GM12878 (cell line): ENCODE measurements around the gene RHEB. TPM values are rescaled to one million over a fixed set of nuclear protein-coding genes. Genes with fewer than 3 reads are reported as not detected.

Experiments used
- ATAC-seq: fragments of 200-7000 bp; cut with Tn5 transposase; 3 replicates; pipeline ENCODE4 v1.9.1; 2020; ENCODE audit warnings: mild to moderate bottlenecking, moderate library complexity
- BruUV-seq: library from RNA; stranded (reverse); fragments of 400-500 nt; replicated peaks from 2 replicates; lab custom pipeline; 2021; lab: Mats Ljungman, UMichigan
- CTCF ChIA-PET: fragments of 300-600 bp; sonication (Branson Sonifier 250); formaldehyde crosslinking; extraction: SDS; loops from one replicate; lab custom pipeline; 2021; ENCODE audit warnings: inconsistent platforms; lab: Yijun Ruan, JAX
- POLR2A ChIA-PET: fragments of 350-600 bp; formaldehyde crosslinking; extraction: SDS; loops from one replicate; lab custom pipeline; 2021; ENCODE audit warnings: inconsistent platforms; lab: Charles Lee
- RAD21 ChIA-PET: fragments of 300-600 bp; sonication (Branson Sonifier 250); formaldehyde crosslinking; loops from one replicate; lab custom pipeline; 2023; ENCODE audit warnings: antibody characterized with exemption; ENCODE audit not compliant: unreplicated experiment; lab: Charles Lee
- SMC1A ChIA-PET: fragments of 300-600 bp; sonication (Branson Sonifier 250); formaldehyde crosslinking; loops from one replicate; lab custom pipeline; 2023; ENCODE audit not compliant: unreplicated experiment, uncharacterized antibody; lab: Charles Lee
- DNase-seq: peaks from one replicate; pipeline ENCODE4 v3.0.0-alpha.2; 2011; ENCODE audit warnings: low read depth, low spot score
- FAIRE-seq: peaks from 3 replicates; lab custom pipeline; 2011; peaks lifted over from hg19 to GRCh38; lab: Jason Lieb, UNC
- H2AFZ ChIP-seq: 2 replicates; pipeline ENCODE4 v1.6.0; 2011; ENCODE audit warnings: low read depth, low read length, control low read depth; ENCODE audit not compliant: control insufficient read depth
- H3K27ac ChIP-seq: 2 replicates; pipeline ENCODE4 v1.5.1; 2011; ENCODE audit warnings: control low read depth; ENCODE audit not compliant: control insufficient read depth, insufficient read depth
- H3K27me3 ChIP-seq, 2 experiments: replicated peaks in 1 of 2; 2 replicates each; pipeline versions ENCODE4 v1.6.0 to v1.6.1; 2011; ENCODE audit warnings: low read length in 1 of 2; ENCODE audit not compliant: control insufficient read depth in 2 of 2, insufficient read depth in 2 of 2
- H3K36me3 ChIP-seq, 2 experiments: 2 replicates each; pipeline ENCODE4 v1.5.1; 2011; ENCODE audit warnings: low read length in 1 of 2; ENCODE audit not compliant: control insufficient read depth in 2 of 2, insufficient read depth in 2 of 2
- H3K4me1 ChIP-seq: 2 replicates; pipeline ENCODE4 v1.6.1; 2011; ENCODE audit warnings: mild to moderate bottlenecking, low read length, moderate library complexity, mixed read lengths; ENCODE audit not compliant: control insufficient read depth, insufficient read depth
- H3K4me2 ChIP-seq: 2 replicates; pipeline ENCODE4 v1.6.0; 2011; ENCODE audit warnings: control low read depth; ENCODE audit not compliant: control insufficient read depth, insufficient read depth
- H3K4me3 ChIP-seq: fragments of 200-600 bp; sonication (generic); 2 replicates; pipeline ENCODE4 v1.5.1; 2016
- H3K79me2 ChIP-seq: 2 replicates; pipeline ENCODE4 v1.6.0; 2011; ENCODE audit warnings: low read length; ENCODE audit not compliant: control insufficient read depth, insufficient read depth
- H3K9ac ChIP-seq: 2 replicates; pipeline ENCODE4 v1.8.0; 2011; ENCODE audit warnings: low read length, control low read depth, mixed read lengths; ENCODE audit not compliant: control insufficient read depth, insufficient read depth
- H3K9me3 ChIP-seq: replicated peaks from 3 replicates; pipeline ENCODE4 v1.5.1; 2011; ENCODE audit warnings: mild to moderate bottlenecking, low read length; ENCODE audit not compliant: control insufficient read depth, insufficient read depth
- H4K20me1 ChIP-seq: 2 replicates; pipeline ENCODE4 v1.6.0; 2011; ENCODE audit not compliant: control insufficient read depth, insufficient read depth
- IKZF1 ChIP-seq: fragments of 450-650 bp; conservative IDR thresholded peaks from 2 replicates; pipeline ENCODE4 v1.6.1; 2017; ENCODE audit warnings: antibody characterized with exemption, mild to moderate bottlenecking
- RBBP5 ChIP-seq: fragments of 200-600 bp; sonication (generic); conservative IDR thresholded peaks from 2 replicates; pipeline ENCODE4 v1.6.1; 2016
- WGBS: methylation state at CpG from one replicate; pipeline ENCODE4 v1.1.6; 2016; ENCODE audit warnings: low lambda C conversion rate; ENCODE audit not compliant: insufficient replicate concordance, insufficient coverage; ENCODE audit errors: missing lambda C conversion rate; 5-methylcytosine and 5-hydroxymethylcytosine counted together
- in situ Hi-C: fragments of 300-500 bp; cut with MboI; formaldehyde crosslinking; loops from 9 replicates; pipeline ENCODE4 v1.14.3; 2018; ENCODE audit warnings: mixed read lengths
- intact Hi-C: fragments of 100-400 bp; cut with micrococcal nuclease; formaldehyde crosslinking; loops from one replicate; pipeline ENCODE4 v1.14.2; 2022; ENCODE audit not compliant: unreplicated experiment
- polyA plus RNA-seq, 11 experiments: library from polyadenylated mRNA; depleted of rRNA in 4 of 11; unstranded in 6 of 11; stranded (reverse) in 5 of 11; fragments of >200 nt; fragmentation: Nextera tagmentation in 4 of 11; fragmentation: Illumina TruSeq in 1 of 11; extraction: Ambion mirVana in 4 of 11; extraction: Trizol in 1 of 11; gene quantifications; 1 replicate in 1 of 11; 2 replicates in 10 of 11; pipeline versions ENCODE4 v1.2.1 to v1.2.3, GENCODE V29; 2011 to 2016; ENCODE audit warnings: inconsistent platforms in 2 of 11, missing spikeins in 2 of 11, low read depth in 1 of 11
- total RNA-seq, 4 experiments: library from RNA; depleted of rRNA in 3 of 4; stranded (reverse); fragments of >200 nt in 3 of 4; fragmentation: Illumina TruSeq in 1 of 4; extraction: Trizol in 1 of 4; gene quantifications; 2 replicates each; pipeline versions ENCODE4 v1.2.1 to v1.2.3, GENCODE V29; 2013 to 2021
- TF ChIP-seq, protein P1 (sequence below): fragments of 450-650 bp; IDR thresholded peaks from 2 replicates; pipeline ENCODE4 v1.6.1; 2018; ENCODE audit warnings: borderline replicate concordance, mild to moderate bottlenecking; ENCODE audit not compliant: partially characterized antibody

RHEB gene
- total and polyA plus RNA-seq, 10 of the 15 experiments (the other 5 are each of a cell fraction or from before 2014, with no cell fraction given), result 6.2 to 67.8 (median 38.0) TPM

DNA sequence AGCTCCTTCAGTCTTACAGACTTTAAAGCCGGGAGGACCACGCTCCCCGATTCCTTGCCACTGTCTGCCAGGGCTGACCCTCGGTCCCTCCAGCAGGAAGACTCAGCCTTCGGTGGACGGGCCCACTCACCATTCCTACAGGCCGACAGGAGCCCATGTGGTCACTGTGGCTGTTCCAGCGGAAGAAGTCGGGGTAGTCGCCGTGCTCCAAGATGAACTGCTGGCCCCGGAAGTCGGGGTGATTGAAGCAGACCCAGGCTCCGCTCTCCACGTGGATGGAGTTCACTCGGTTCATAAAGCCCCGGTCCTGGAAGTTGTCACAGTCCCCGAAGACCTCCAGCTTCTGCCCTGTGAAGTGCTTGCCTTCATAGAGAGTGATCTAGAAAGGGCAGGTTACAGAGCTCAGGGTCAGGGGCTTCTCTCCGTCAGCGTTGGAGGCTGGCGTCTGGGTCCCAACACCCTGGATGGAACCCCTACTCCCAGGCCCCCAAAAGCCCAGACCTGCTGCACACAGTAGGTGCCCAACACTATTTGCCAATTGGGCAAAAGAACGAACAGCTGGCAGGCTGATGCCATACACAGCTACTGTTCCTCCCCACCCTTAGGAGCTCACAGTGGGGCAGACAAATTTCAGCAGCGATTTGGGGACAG, 81.7 kb downstream of the RHEB start:
- ChIA-PET RAD21 (interaction anchor here (1.2 kb wide), 1 partner anchor 11 kb away, joined by 3 read pairs; no protein-coding TSS in a partner anchor), CTCF (interaction anchor here (1.2 to 1.6 kb wide), 3 partner anchors 10 to 194 kb away, joined by 3 to 4 read pairs (median 4); no protein-coding TSS in a partner anchor), SMC1A (no interaction called here)
- no peak overlapping the region for H3K9ac ChIP-seq
- BruUV-seq, result no TSS peak
- no peak overlapping the region for H3K27ac ChIP-seq
- no peaks in the 10 kb centered on the region for H3K36me3 ChIP-seq
- in situ Hi-C loops, result no loop called here
- peaks cover 4% of the 10 kb centered on the region for H3K4me1 ChIP-seq
- TF ChIP-seq, protein P1, sequence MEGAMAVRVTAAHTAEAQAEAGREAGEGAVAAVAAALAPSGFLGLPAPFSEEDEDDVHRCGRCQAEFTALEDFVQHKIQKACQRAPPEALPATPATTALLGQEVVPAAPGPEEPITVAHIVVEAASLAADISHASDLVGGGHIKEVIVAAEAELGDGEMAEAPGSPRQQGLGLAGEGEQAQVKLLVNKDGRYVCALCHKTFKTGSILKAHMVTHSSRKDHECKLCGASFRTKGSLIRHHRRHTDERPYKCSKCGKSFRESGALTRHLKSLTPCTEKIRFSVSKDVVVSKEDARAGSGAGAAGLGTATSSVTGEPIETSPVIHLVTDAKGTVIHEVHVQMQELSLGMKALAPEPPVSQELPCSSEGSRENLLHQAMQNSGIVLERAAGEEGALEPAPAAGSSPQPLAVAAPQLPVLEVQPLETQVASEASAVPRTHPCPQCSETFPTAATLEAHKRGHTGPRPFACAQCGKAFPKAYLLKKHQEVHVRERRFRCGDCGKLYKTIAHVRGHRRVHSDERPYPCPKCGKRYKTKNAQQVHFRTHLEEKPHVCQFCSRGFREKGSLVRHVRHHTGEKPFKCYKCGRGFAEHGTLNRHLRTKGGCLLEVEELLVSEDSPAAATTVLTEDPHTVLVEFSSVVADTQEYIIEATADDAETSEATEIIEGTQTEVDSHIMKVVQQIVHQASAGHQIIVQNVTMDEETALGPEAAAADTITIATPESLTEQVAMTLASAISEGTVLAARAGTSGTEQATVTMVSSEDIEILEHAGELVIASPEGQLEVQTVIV, result no peak
- TF ChIP-seq RBBP5 (no peak), IKZF1 (no peak)
- TF ChIP-seq, all 136 proteins: peak for 0
- no peaks in the 10 kb centered on the region for H3K9me3 ChIP-seq
- DNase-seq (no peak), ATAC-seq (no peak), FAIRE-seq (no peak)
- H2AFZ ChIP-seq, result no peak overlapping the region
- intact Hi-C loops, result no loop called here
- POLR2A ChIA-PET, result no interaction called here
- H4K20me1 ChIP-seq, result no peaks in the 10 kb centered on the region
- H3K27me3 ChIP-seq, result peaks cover 0 to 2% of the 10 kb centered on the region in 2 experiments; a peak in 2 of 4 replicates
- H3K79me2 ChIP-seq, result no peaks in the 10 kb centered on the region
- H3K4me3 ChIP-seq, result no peak overlapping the region
- no peak overlapping the region for H3K4me2 ChIP-seq
- 70% methylated on average over 23 of the region's 23 CpGs for WGBS
